DND-41 (cell line): ENCODE data around the gene OSBPL3.

Source experiments
- ATAC-seq: fragments of 200-7000 bp; cut with Tn5 transposase; 3 replicates; pipeline ENCODE4 v1.9.1; 2021; ENCODE audit warnings: low read depth; ENCODE audit not compliant: insufficient read depth
- DNase-seq: peaks from one replicate; pipeline ENCODE4 v3.0.0-alpha.2; 2020
- H2AFZ ChIP-seq: 2 replicates; pipeline ENCODE4 v1.6.0; 2012; ENCODE audit warnings: low read depth, low read length
- H3K27ac ChIP-seq: 2 replicates; pipeline ENCODE4 v1.5.1; 2012; ENCODE audit warnings: low read length, inconsistent platforms
- H3K27me3 ChIP-seq: fragments of 200-600 bp; sonication (generic); 2 replicates; pipeline ENCODE4 v1.6.0; 2012; ENCODE audit warnings: low read length, mild to moderate bottlenecking, inconsistent platforms; ENCODE audit not compliant: insufficient read depth, poor library complexity
- H3K36me3 ChIP-seq: 2 replicates; pipeline ENCODE4 v1.5.1; 2012; ENCODE audit warnings: low read length, inconsistent platforms; ENCODE audit not compliant: insufficient read depth
- H3K4me1 ChIP-seq: 2 replicates; pipeline ENCODE4 v1.5.1; 2012; ENCODE audit warnings: mild to moderate bottlenecking, low read length; ENCODE audit not compliant: insufficient read depth
- H3K4me2 ChIP-seq: 2 replicates; pipeline ENCODE4 v1.6.0; 2012; ENCODE audit warnings: mild to moderate bottlenecking, moderate library complexity, low read length, inconsistent platforms; ENCODE audit not compliant: insufficient read depth
- H3K4me3 ChIP-seq, 2 experiments: fragments of 200-600 bp in 1 of 2; shearing (Covaris generic) in 1 of 2; 2 replicates each; pipeline ENCODE4 v1.5.1; 2012 to 2016; ENCODE audit warnings: inconsistent platforms in 2 of 2, low read length in 2 of 2, mild to moderate bottlenecking in 2 of 2, low read depth in 1 of 2, moderate library complexity in 1 of 2
- H3K79me2 ChIP-seq: 2 replicates; pipeline ENCODE4 v1.6.0; 2012; ENCODE audit warnings: low read length, inconsistent platforms; ENCODE audit not compliant: insufficient read depth
- H3K9ac ChIP-seq: 2 replicates; pipeline ENCODE4 v1.6.0; 2012; ENCODE audit warnings: low read depth, mild to moderate bottlenecking, inconsistent platforms, low read length, moderate library complexity
- H3K9me3 ChIP-seq: 2 replicates; pipeline ENCODE4 v1.5.1; 2012; ENCODE audit warnings: low read length, moderate library complexity, mild to moderate bottlenecking, inconsistent platforms; ENCODE audit not compliant: insufficient read depth, severe bottlenecking
- H4K20me1 ChIP-seq: 2 replicates; pipeline ENCODE4 v1.6.0; 2012; ENCODE audit warnings: low read length; ENCODE audit not compliant: insufficient read depth
- CTCF ChIP-seq: IDR thresholded peaks from 2 replicates; pipeline ENCODE4 v1.5.1; 2012; ENCODE audit warnings: borderline replicate concordance, low read length, moderate library complexity, mild to moderate bottlenecking; ENCODE audit not compliant: poor library complexity, severe bottlenecking; ENCODE audit errors: extremely low read depth
- EZH2 ChIP-seq: IDR thresholded peaks from 3 replicates; pipeline ENCODE4 v1.6.1; 2012; ENCODE audit warnings: borderline replicate concordance, low read depth, mild to moderate bottlenecking, moderate library complexity, low read length, inconsistent platforms; ENCODE audit not compliant: severe bottlenecking

Gene OSBPL3

DNA sequence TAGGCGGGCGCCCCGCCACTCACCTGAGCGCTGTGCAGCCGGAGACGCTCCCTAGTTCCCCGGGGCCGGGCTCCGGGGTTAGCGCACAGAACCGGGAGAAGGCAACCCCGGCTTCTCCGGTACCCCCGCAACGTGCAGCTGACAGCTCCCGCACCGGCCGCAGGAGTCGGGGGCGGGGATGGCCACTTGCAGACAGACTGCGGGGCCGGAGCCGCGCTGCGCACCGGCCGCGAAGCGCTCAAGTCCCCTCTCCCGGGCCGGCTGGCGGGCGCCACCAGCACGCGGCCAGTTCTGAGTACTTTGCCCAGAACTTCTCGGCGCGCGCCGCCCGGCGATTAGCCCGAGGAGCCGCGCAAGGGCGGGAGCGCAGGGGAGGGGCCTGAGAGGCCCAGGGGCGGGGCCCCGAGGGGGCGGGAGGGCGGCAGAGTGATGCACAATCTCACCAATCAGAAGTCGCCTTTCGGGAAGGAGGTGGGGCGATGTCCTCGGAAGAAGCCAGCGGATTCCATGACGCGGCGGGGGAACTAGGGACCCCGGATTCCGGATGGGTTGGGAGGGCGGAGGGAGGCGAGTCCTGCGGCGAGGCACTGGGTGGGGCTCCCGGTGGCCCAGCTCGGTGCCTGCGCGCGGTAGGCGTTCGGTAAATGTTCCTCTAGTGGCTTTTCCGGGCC lies at the start of gene OSBPL3:
TSS of gene OSBPL3 (minus strand) at position 316 of the 671 bp plus-strand sequence. CDS start 87,706 bp downstream, outside the sequence.
- H3K4me3 ChIP-seq, result peak within 1 kb of the TSS; percentile 65 to 71; a peak in 3 of 4 replicates
- H3K9me3 ChIP-seq, result no peaks in the 10 kb centered on the region
- TF ChIP-seq EZH2, result no peak
- TF ChIP-seq CTCF, result no peak
- H3K27ac ChIP-seq, result peak within 1 kb of the TSS; percentile 73
- peaks cover 30% of the 10 kb centered on the region for H4K20me1 ChIP-seq
- DNase-seq (peak; percentile 96), ATAC-seq (peak; percentile 80)
- peaks cover 48% of the 10 kb centered on the region for H3K79me2 ChIP-seq
- H3K4me2 ChIP-seq, result peak within 1 kb of the TSS; percentile 89
- H3K27me3 ChIP-seq, result peaks cover 14% of the 10 kb centered on the region
- peak within 1 kb of the TSS; percentile 87 for H2AFZ ChIP-seq
- peaks cover 57% of the 10 kb centered on the region for H3K4me1 ChIP-seq
- H3K36me3 ChIP-seq, result no peaks in the 10 kb centered on the region; the same call in 1 of the 2 replicates
- H3K9ac ChIP-seq, result peak within 1 kb of the TSS; percentile 78

DNA sequence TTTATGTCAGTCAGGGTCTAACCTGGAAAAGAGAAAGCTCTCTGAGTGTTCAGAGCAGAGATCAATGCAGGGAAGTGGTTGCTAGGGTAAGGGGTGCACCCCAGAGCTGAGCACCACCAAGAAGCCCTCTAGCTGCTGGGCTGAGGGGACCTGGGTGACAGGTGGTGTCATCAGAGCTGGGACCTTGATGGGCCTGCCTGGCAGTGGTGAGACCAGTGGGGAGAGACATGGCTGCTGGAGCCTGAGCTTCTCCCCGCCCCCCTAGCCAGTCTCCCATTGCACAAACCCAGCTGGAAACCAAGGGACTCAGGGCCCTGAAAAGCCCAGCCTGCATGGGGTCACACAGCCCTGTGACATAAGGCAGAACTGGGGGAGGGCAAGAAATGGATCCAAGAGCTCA lies 49.1 kb upstream of the OSBPL3 start:
- Histone ChIP-seq H3K9me3 (no peaks in the 10 kb centered on the region), H3K27ac (peak overlapping the region; percentile 52), H3K27me3 (no peaks in the 10 kb centered on the region), H3K36me3 (no peaks in the 10 kb centered on the region), H3K4me3 (no peak overlapping the region), H3K79me2 (no peaks in the 10 kb centered on the region), H3K4me2 (peak overlapping the region; percentile 8; the same call in 1 of the 2 replicates), H3K9ac (no peak overlapping the region), H2AFZ (peak overlapping the region; percentile 14; the same call in 1 of the 2 replicates), H3K4me1 (peaks cover 28% of the 10 kb centered on the region), H4K20me1 (no peaks in the 10 kb centered on the region)
- no peak for TF ChIP-seq CTCF
- no peak for TF ChIP-seq EZH2
- DNase-seq (peak; percentile 47), ATAC-seq (peak; percentile 74)

DNA sequence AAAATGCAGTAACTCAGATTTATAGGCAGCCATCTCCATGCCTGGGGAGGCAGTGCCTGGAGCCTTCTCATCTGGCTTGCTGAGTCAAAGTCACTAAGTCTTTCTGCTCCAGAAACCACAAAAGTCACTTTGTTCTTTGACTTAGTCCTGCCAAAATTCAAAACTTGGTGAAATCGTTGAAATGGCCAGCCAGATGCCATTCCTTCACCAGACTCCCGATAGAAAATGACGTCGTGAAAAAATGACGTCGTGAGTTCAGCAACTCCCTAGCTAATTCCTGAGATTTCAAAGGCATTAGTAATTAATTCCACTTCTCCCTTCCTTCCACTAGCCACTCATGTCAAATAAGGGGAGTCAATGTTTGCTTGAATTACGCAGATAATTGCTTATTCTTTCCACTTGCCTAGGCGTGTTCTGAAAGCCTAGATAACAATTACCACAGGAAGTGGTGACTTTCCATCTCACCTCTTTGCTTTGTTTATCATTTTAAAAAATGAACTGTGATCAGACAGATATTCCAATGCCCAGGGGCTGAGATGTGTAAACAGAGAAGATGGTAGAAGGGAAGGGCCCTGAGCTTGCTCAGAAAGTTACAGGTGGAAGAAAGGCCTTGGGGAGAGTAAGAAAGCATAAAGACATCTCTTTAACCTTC lies 48.5 kb upstream of the OSBPL3 start:
- Histone ChIP-seq H3K4me3 (no peak overlapping the region), H4K20me1 (no peaks in the 10 kb centered on the region), H3K9me3 (no peaks in the 10 kb centered on the region), H3K27me3 (no peaks in the 10 kb centered on the region), H3K4me2 (peak overlapping the region; percentile 8), H3K4me1 (peaks cover 28% of the 10 kb centered on the region), H3K9ac (no peak overlapping the region), H3K79me2 (no peaks in the 10 kb centered on the region), H2AFZ (peak overlapping the region; percentile 14; the same call in 1 of the 2 replicates), H3K27ac (peak overlapping the region; percentile 58), H3K36me3 (no peaks in the 10 kb centered on the region)
- ATAC-seq, result peak; percentile 81
- DNase-seq, result peak; percentile 59
- TF ChIP-seq EZH2 (no peak), CTCF (no peak)
